Bronchial epithelial cell (primary cell): ENCODE data around the gene SLC2A10. TPM values are rescaled to one million over a fixed set of nuclear protein-coding genes. Genes with fewer than 3 reads are reported as not detected.

Source experiments
- DNase-seq: peaks from one replicate; pipeline ENCODE4 v3.0.0-alpha.2; 2010; ENCODE audit warnings: low read depth
- FAIRE-seq: peaks from 2 replicates; lab custom pipeline; 2011; peaks lifted over from hg19 to GRCh38; lab: Jason Lieb, UNC
- H3K27me3 ChIP-seq: 2 replicates; pipeline ENCODE4 v1.5.1; 2011; ENCODE audit warnings: low read length; ENCODE audit not compliant: control insufficient read depth, insufficient read depth
- H3K36me3 ChIP-seq: 2 replicates; pipeline ENCODE4 v1.5.1; 2011; ENCODE audit warnings: low read length; ENCODE audit not compliant: control insufficient read depth, insufficient read depth
- H3K4me3 ChIP-seq: 2 replicates; pipeline ENCODE4 v1.5.1; 2011; ENCODE audit warnings: mild to moderate bottlenecking, low read depth, low read length, control low read depth
- CTCF ChIP-seq: IDR thresholded peaks from 2 replicates; pipeline ENCODE4 v1.5.1; 2011; ENCODE audit warnings: mild to moderate bottlenecking, moderate library complexity, low read length, control low read depth, inconsistent platforms; ENCODE audit not compliant: insufficient read depth, severe bottlenecking
- total RNA-seq: library from RNA; depleted of rRNA; stranded (reverse); fragments of >200 nt; gene quantifications from 2 replicates; pipeline ENCODE4 v1.2.1, GENCODE V29; 2014

SLC2A10 gene
- total RNA-seq, 1 donor from 2014 or later, result 19.2 TPM

DNA sequence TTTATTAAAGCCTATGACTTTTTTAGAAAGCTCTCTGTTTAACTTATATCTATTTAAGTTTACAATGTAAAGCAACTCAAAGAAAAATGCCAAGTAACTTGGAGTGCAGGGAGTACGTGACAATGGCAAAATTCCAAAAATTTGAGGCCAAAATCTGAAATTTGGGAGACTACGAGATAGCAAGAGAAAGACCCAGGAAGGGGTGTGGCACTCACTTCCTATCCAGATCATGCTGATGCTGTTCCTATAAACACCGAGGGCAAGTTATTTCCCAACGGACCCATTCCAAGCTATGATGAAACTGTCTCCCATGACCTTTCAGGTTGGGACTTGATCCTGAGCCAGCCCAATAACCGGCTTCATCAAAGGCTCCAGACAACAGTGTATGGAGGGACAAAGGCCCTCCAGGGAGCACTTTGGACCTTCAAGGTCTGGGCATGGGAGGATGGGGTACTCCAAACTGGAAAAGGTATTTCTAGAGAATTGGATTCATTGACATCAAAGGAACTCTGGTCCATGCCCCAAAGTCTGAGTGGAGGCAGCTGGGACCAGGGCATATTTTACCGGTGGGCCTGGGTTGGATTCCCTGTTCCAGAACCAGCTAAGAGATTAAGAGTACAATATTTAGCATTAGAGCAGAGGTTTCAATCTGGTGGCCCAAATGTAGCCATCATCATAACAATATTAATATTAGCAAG is 42.5 kb upstream of the SLC2A10 start:
- no peak for FAIRE-seq
- Histone ChIP-seq H3K27me3 (no peaks in the 10 kb centered on the region), H3K4me3 (no peak overlapping the region), H3K36me3 (no peaks in the 10 kb centered on the region)
- peak; percentile 73 for DNase-seq
- TF ChIP-seq CTCF, result no peak

DNA sequence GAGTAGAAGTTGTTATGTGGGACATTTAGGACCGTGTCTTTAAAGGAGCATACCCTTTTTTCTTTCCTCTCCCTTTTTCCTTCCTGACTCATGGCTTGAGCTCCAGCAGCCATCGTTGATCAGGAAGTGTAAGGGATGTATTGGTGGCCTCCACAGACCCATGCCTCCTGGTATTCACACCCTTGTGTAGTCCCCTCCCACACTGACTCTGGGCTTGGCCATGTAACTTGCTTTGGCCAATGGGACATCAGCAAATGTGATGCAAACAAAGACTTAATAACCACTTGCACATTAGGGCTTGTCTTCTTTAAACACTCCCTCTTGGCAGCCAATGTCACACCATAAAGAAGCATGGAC is 39.2 kb upstream of the SLC2A10 start:
- Histone ChIP-seq H3K4me3 (no peak overlapping the region), H3K27me3 (no peaks in the 10 kb centered on the region), H3K36me3 (no peaks in the 10 kb centered on the region)
- TF ChIP-seq CTCF, result no peak
- DNase-seq (no peak), FAIRE-seq (no peak)

DNA sequence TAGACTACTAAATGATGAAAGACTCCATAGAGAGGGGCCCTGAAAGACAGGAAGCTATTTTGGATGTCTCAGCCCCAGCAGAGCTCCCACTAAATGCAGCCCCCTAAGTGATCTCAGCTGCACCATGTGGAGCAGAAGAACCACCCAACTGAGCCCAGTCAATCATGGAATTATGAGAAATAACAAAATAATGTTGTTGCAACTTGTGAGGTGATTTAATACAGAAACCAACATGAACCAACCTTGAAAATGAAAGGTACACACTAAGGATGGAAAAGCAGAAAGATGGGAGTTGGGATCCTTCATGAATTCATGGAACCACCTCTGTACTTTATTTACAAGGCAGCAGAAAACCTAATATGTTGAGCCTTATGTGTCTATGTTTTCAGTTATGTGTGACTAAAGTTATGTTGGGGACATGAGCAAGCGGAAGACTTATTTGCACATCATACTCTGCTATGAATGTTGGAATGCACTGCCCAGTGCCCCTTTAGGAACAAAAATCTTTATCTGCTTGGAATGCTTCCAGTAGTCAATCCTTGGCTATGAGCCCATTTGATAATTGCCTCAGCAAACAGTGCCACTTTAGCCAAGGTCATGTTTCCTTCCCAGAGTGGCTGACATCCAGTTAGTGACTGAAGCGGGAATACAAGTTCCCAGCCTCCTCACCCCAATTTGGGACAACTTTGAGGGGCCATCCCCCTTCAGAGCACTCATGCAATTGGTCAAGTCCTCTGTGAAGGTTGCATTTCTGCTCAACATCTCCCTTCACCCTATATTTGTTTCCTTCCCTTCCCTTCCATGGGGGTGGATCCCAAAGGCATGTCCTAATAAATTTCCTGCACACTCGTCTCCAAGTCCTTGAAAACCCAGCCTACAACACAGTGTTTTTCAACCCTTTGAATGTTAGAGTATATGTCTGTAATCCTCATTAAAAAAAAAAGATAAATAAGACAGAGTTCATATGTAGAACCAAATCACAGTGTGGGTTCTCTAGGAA is 38.6 kb upstream of the SLC2A10 start:
- no peaks in the 10 kb centered on the region for H3K27me3 ChIP-seq
- H3K4me3 ChIP-seq, result no peak overlapping the region
- TF ChIP-seq CTCF, result no peak
- no peaks in the 10 kb centered on the region for H3K36me3 ChIP-seq
- FAIRE-seq (no peak), DNase-seq (no peak)

GRCh38 chr20:46671866-46672542 is 37.4 kb upstream of the SLC2A10 start:
- FAIRE-seq, result no peak
- no peak for TF ChIP-seq CTCF
- Histone ChIP-seq H3K4me3 (no peak overlapping the region), H3K27me3 (no peaks in the 10 kb centered on the region), H3K36me3 (no peaks in the 10 kb centered on the region)
- DNase-seq, result no peak

DNA sequence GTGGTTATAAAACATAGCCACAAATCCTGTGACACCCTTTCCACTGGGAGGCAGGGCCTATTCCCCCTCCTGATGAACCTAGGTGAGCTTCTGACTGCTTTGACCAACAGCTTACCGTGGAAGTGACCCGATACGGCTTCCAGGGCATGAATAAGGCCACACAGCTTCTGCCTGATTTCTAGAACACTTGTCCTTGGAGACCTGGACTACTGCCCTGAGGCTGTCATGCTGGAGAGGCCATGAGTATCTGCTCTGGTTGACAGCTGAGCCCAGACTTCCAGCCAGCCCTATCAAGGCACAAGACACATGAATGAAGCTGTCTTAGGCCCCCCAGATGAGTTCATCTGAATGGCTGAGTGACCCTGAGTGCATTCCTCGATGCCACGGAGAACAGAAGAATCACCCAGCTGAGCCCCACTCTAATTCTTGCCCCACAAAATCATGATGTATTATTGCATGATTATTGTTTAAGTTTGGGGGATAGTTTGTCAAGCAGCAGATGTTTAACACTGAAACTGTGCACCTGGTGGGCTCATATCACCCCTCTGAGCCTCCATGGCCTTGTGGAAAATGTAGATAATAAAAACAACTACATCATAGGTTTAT is 36.8 kb upstream of the SLC2A10 start:
- H3K36me3 ChIP-seq, result no peaks in the 10 kb centered on the region
- H3K27me3 ChIP-seq, result no peaks in the 10 kb centered on the region
- FAIRE-seq, result no peak
- no peak for TF ChIP-seq CTCF
- H3K4me3 ChIP-seq, result no peak overlapping the region
- DNase-seq, result no peak
